ENCODE results near the gene FCHSD1. TPM values are rescaled to one million over a fixed set of nuclear protein-coding genes. Genes with fewer than 3 reads are reported as not detected.
"Not testable (repeated sequence)": the region's sequence is repeated elsewhere in the genome, so short reads cannot be mapped to it uniquely, and the experiment has no call there.

The FCHSD1 gene
- total RNA-seq, 1 donor from 2014 or later = 1.7 TPM

DNA sequence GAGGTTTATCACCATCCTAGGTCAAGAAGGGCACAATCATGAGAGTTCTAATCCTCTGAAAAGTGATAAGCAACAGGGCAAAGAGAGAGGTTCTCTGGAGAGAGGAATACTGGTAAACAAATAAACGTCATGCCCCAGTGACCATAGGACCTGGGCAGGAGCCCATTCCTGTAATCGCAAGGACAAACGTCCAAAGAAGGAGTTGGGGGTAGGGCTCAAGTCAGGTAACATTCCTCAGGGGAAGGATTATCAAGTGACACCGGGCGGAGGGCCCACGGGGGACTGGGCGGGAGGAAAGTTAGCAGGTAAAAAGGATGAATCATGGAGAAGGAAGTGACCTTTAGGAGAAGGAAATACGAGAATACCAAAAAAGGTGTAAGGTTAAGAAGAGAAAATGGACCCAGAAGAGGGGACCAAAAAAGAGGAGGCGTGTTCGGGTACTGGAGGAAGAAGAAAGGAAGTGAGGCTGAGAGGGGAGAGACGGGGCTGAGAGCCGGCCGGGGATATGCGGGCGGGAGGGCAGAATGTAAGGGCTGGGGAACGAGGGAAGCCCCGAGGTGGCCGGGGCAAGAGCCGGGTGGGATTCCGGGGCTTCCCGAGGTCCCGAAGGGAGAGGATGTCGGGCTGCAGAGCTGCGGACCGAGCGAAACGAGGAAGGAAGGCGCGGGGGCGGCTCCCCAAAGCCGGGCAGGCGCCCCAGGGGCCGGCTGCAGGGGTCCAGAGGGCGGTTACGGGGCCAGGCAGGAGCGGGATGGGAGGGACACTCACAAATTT, 33.0 kb downstream of the FCHSD1 start:
- DNase-seq (ENCODE audit: low spot score) (peak; percentile 87), ATAC-seq (peak; percentile 60)

DNA sequence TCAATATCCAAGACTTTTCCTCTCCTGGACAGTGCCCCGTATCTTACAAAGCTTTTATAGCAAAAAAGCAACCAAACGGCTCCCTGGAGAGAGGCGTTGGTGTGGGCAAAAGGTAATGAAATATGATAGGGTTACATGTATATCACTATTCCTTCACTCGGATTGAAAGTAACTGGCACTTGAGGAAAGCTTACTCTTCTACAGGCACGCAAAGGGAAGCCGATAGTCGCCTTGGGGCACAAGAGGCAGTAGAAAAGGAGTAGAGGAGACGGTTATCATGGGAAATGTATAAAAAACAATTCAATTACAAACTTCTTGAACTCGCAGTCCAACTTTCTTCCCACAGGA, 33.6 kb downstream of the FCHSD1 start:
- DNase-seq (ENCODE audit: low spot score) (no peak), ATAC-seq (no peak)

DNA sequence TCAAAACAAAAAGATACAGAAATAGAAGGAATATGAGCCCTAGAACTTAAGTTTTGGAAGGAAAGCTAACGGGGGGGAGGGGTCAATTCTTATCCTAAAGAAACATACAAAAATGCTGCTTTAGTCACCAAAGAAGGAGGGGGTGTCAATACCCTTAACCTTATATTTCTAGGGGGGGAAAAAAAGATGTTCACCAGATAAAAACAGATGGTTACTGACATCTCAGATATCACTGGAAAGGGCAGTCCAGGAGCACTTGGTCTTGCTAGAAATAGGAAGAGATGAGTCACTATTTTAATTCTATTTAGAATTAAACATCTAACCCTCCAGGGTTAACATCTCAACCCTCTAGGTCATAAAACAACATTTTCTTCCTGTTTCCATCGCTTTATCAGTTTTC, 34.1 kb downstream of the FCHSD1 start:
- ATAC-seq (no peak), DNase-seq (ENCODE audit: low spot score) (no peak)

DNA sequence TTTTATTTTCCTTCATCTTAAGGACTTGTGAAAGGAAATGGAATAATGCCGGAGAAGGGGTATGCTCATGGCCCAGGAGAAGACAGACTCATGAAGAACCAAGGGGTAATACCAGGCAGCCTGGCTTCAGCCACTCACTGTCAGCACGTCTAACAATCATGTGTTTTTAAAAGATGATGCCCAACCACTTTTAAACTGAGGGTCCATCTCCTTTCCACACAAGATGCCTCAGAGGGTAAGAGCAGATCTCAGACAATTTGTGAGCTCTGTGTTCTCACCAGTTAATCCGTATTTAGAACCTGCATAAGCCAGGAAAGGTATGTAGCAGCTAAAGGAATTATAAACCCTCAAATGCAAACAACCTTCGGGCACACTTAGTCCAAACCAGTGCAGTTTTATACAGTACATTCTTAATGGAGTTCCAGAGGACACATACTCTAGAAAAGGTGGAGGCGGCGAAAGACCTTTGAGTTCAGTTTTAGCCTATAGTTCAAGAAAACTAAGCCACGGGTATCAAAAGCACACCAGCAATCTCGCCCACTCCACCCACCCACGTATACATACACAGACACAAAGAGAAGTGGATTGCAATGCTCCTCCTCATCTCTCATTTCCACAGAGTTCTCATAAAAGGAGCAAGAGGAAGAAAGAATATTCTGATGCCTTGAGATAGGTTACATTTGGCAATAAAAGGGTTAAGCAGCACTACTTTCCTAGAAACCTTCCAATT, 35.1 kb downstream of the FCHSD1 start:
- no peak for ATAC-seq
- DNase-seq (ENCODE audit: low spot score) = no peak

DNA sequence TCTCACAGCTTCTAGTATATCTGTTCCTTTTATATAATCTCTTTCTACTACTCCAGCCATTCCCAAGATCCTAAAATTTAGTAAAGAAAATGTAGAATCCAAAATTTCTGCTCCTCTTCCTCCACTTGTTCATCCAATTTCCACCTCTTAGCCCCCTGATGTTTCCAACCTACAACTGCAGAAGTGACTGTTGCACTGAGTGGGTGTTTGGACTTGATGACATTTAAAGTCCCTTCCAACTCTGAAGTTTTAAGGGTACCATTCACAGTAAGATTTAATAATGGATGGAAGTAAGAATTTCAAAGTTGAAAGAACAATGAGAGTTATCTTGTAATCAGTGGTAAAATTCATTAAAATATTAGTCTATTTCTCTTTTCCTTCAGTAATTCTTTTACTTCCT, 37.9 kb downstream of the FCHSD1 start:
- ATAC-seq (no peak), DNase-seq (ENCODE audit: low spot score) (no peak)

DNA sequence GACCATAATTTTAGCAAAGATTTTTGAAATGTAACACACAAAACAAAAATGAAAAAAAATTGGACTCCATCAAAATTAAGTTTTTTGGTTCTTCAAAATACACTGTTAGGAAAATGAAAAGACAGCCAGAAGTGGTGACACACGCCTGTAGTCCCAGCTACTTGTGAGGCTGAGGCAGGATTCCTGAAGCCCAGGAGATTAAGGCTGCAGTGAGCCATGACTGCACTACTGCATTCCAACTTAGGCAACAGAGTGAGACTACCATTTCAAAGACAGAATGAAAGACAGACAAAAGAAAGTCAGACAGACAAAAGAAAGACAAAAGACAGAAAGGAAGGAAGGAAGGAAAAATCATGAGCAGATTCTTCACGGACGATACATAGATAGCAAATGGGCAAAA, 39.9 kb downstream of the FCHSD1 start:
- DNase-seq (ENCODE audit: low spot score) (no peak), ATAC-seq (no peak)

DNA sequence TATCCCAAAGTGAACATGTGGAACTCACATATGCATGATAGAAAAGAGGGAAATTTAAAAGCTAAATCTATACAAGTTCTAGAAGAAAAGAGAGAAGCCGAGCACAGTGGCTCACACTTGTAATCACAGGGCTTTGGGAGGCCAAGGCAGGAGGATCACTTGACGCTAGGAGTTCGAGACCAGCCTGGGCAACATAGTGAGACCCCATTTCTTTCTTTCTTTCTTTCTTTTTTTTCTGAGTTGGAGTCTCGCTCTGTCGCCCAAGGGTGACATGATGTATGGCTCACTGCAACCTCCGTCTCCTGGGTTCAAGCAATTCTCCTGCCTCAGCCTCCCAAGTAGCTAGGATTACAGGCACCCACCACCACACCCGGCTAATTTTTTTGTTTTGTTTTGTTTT, 41.3 kb downstream of the FCHSD1 start:
- not testable (repeated sequence) for ATAC-seq

DNA sequence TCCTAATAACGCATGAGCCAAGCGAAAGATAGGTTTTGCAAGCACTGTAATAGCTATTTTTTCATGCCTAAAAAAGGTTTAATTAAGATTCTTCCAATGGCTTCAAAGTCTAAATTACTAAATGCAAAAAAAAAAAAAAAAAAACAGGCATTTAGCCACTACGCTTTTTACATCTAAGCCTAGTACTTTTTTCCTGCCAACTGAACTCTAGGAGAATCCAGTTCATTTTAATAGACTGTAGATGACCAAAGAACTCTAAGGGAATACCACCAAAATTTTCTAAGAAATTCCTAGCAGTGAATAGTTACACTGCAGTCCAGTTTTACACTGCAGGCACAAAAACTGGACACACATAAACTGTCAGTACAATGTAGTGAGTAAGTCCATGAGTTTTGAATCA, 42.2 kb downstream of the FCHSD1 start:
- DNase-seq (ENCODE audit: low spot score) (no peak), ATAC-seq (peak; percentile 58)

More for the DNA sequence above, 41.3 kb downstream of the FCHSD1 start:
- DNase-seq (ENCODE audit: low spot score) = not testable (repeated sequence)

DNA sequence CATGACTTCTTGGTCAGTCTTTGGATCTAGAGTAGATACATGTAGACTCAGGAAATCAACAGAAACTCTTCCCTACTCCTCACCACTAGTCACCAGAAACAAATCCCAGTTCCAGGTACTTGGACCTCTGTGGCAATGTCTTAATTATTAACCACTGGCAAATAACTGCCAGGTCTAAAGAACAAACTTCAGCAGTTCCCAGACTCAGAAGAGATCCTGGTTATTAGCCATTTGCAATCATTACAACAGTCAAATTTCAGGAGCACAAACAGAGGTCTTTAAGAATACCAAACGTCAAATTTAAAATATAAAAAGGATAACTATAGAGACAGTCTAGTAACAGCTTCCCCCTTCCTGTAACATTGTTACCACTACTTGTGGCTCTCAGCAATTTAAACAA, 42.7 kb downstream of the FCHSD1 start:
- ATAC-seq = peak; percentile 87

DNA sequence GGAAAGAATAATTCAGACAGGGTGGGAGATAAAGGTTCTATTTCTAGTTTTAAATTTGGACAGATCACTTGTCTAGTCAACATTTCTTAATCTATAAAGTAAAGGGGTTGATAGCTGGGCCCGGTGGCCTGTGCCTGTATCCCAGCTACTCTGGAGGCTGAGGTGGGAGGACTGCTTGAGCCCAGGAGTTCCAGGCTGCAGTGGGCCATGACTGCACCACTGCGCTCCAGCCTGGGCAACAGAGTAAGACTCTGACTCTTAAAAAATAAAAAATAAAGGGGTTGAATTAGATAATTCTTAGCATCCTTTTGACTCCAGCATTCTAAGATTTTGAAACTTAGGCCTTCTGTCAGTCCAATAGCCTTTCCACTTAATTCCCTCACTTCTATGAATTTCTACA, 43.2 kb downstream of the FCHSD1 start:
- DNase-seq (ENCODE audit: low spot score) (no peak), ATAC-seq (no peak)

More for the DNA sequence above, 42.7 kb downstream of the FCHSD1 start:
- DNase-seq (ENCODE audit: low spot score) = no peak

DNA sequence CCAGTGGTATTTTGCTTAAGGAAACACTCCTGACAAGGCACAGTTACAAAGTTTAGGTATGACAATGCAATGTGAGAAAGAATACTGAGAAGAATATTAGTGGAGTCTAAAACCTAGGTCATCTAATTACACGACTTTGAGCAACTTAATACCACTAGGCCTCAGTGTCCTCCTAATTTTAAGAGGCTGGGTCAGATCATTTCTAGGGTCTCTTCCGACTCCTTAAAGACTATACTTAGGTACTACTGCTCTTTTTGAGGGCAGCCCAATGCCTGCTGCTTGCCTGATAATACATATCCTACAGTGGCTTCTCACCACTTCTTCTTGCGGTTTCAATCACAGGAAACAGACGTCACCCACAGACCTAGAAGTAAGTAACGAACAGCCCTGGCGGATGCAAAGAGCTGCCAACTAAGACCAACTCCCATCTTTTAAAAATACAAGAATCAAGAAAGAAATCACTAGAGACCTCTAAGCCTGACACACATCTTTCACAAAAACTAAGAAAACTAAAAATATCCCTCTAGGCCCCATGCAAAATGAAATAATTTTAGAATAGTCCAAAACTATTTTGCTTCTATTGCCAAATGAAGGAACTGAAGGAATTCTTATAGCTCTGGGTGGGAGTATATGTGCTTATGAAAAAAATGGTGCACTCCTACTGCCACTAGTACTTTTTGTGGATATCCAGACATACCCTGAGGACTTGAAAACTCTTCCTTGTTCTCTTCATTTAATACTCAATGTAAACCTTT, 45.5 kb downstream of the FCHSD1 start:
- ATAC-seq (peak; percentile 15), DNase-seq (ENCODE audit: low spot score) (no peak)

DNA sequence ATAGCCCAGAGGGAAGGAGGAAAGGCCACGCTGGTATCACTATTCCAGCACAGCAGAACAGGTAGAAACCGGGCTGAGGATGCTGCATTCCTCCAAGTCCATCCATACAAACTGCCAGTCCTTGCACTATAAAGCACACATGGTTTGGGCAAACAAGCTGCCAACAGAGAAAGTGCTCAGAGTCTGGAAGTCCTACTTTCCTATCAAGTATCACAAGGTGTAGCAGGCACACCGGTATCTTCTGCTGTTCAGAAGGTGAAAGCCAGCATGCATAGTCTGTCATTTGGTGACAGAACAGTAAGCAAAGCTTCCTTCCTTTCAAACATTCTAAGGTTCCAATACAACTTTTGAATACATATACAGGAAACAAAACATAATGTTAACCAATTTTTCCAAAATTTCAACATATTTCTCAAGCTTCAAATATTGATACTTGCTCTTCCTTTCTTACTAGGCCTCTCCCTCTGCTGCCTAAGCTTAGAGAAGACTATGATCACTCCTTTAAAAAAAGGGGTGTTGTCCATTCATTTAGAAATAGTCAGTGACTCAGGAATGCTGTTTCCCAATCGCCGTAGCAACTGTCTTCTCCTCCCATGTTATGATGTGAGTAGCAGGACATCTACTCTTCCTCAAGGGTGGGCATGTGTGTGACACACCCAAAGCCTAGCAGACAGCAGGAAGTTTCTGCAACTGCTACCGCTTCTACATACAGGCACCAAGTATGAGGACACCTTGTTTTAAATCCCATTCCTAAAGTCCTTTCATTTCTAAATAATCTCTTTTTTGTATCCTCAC, 47.1 kb downstream of the FCHSD1 start:
- DNase-seq (ENCODE audit: low spot score) = no peak
- peak; percentile 28 for ATAC-seq

DNA sequence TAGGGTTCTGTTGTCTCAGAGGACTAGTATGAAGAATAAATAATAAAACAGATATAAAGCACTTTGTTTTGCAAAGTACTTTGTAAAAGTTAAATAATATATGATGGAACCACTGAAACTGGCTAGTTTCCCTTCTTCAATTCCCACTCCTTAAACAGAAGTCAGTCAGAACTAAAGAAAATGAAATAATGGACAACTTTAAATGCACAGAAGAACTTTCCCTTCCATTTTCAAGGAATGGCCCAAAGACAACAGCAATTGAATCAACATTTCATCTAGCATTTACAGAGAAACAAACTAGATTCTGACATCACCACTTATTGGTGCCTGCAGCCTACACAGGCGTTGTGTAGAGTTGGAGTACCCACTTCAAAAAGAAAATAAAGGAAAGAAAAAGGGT, 48.6 kb downstream of the FCHSD1 start:
- ATAC-seq (no peak), DNase-seq (ENCODE audit: low spot score) (no peak)

DNA sequence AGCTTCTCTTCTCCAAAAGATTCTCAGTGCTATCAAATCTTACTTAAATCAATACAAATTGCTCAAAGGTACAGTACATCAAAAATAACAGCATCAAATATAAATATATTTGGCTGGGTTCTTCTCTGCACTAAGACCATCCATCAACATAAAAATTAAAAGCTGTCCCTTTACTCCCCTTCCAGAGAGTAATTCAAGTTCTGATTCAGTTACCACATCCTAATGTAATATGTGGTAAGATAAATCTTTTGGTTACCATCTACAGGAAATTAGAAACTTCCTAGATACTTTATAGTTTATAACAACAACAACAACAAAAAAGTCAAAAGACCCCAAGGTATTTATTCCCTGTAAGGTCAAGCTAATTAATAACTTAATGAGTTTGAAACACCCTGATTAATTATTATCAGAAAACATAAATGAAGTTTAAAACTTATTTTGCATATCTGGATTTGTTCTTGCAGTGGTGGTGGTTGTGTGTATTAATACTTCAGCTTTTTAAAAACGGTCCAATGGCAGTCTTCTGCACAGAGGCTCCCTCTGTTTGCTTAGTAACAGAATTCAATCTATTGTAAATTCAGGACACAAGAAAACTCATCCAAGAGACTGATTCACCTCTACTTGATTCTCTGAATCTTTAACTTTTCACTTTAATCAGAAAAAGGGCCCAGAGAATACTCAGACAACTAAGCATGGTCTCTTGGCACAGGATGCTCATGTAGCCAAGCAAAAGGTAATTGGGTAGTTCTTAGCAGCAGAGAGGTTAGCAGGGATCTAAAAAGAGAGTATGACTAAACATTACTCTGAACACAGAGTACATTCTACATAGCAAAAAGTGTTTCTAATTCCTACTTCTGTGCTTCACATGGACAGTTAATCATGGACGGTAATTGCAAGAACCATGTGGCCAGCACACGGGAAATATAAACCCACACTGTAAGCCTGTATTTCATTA, 52.5 kb downstream of the FCHSD1 start:
- ATAC-seq = peak; percentile 53
- no peak for DNase-seq (ENCODE audit: low spot score)

DNA sequence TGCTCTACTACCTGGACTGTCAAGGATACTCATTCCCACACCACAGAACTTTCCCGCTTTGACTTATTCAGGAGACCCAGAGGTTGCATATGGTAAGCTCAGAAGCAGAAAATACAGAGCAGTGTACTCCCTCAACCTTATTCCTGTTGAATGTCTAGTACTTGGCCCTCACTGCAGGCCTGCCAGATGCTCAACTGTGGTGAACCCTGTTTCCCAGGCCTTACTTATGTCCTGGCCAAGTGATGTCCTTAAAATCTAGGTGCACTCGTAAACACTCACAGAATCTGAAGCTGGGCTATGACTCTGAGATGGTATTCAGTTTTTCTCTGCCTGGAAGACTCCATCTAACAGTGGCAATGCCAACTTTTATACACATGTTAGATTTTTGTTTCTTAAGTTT, 53.4 kb downstream of the FCHSD1 start:
- ATAC-seq (peak; percentile 40), DNase-seq (ENCODE audit: low spot score) (no peak)

DNA sequence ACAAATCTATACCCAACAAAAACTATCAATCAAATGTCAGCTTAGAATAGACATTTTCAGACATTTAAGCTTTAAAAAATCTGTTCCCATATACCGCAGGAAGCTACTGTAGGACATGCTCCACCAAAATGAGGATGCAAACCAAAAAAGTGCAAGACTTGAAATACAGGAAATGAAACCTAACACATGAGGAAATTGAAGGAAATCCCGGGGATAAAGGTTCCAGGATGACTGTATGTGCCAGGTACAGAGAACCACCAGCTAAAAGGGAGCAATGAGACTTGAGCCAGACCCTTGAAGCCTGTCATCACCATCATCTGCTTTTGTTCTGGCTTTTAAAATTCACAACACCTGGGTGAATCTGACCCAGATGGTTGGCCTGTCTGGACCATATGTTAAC, 53.8 kb downstream of the FCHSD1 start:
- DNase-seq (ENCODE audit: low spot score) (no peak), ATAC-seq (peak; percentile 11)

DNA sequence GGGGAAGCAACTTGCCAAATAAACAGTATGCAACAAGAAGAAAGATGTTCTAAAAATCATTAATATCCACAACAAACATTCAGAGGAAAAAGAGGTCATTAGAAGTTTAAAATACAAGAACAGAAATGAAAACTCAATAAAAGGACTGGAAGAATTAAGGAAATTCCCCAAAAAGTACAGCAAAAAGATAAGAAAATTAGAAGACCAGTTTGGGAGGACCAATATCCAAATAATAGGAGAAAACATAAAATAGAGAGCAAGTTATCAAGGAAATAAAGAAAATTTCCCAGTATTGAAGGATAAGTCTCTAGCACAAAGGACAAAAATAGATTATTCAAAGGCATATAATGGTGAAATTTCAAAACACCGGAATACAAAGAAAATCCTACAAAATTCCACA, 54.4 kb downstream of the FCHSD1 start:
- DNase-seq (ENCODE audit: low spot score) (no peak), ATAC-seq (no peak)

DNA sequence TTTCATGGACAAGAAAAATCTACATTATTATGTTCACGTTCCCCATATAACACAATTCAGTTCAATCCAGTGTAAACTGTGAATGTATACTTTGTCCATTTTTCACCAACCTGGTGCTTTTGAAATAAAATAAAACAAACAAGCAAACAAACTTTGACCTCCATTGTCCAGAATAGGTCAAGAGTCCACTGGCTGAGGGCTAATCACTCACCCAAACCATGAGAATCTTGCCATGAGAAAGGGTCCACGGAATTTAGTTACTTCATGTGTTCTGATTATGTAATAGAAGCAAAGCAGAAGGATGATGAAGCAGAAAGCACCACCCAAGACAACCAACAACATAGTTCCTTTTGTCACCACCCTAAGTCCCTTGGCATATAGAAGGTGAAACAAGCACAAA, 61.1 kb downstream of the FCHSD1 start:
- ATAC-seq (peak; percentile 76), DNase-seq (ENCODE audit: low spot score) (peak; percentile 58)
